Neuronal stem cell (in vitro differentiated cells): ENCODE data around the gene UPF3B.
A peak's percentile ranks its signal among the peaks of the same experiment; 100 is the strongest.

Experiments
- DNase-seq: peaks from one replicate; pipeline ENCODE4 v3.0.0-alpha.2; 2013; ENCODE audit warnings: low spot score
- H2AFZ ChIP-seq: one replicate; pipeline ENCODE4 v1.6.1; 2013; ENCODE audit warnings: mild to moderate bottlenecking, low read length, inconsistent platforms
- H2AK5ac ChIP-seq: 2 replicates; pipeline ENCODE4 v1.6.1; 2013; ENCODE audit warnings: low read depth, mild to moderate bottlenecking, inconsistent platforms, low read length, moderate library complexity, mixed read lengths
- H2BK120ac ChIP-seq: 2 replicates; pipeline ENCODE4 v1.6.1; 2013; ENCODE audit warnings: low read depth, mild to moderate bottlenecking, inconsistent platforms, low read length, moderate library complexity, mixed read lengths
- H2BK12ac ChIP-seq: one replicate; pipeline ENCODE4 v1.6.1; 2013; ENCODE audit warnings: low read length, inconsistent platforms
- H2BK15ac ChIP-seq: 2 replicates; pipeline ENCODE4 v1.6.1; 2013; ENCODE audit warnings: mild to moderate bottlenecking, low read length, inconsistent platforms, mixed read lengths
- H2BK5ac ChIP-seq: one replicate; pipeline ENCODE4 v1.6.1; 2013; ENCODE audit warnings: inconsistent platforms, mild to moderate bottlenecking, low read length, moderate library complexity
- H3K14ac ChIP-seq: one replicate; pipeline ENCODE4 v1.6.1; 2013; ENCODE audit warnings: low read length, inconsistent platforms
- H3K18ac ChIP-seq: 2 replicates; pipeline ENCODE4 v1.6.1; 2013; ENCODE audit warnings: low read length, inconsistent platforms
- H3K23ac ChIP-seq: 2 replicates; pipeline ENCODE4 v1.6.1; 2013; ENCODE audit warnings: low read depth, mild to moderate bottlenecking, mixed read lengths, low read length, inconsistent platforms; ENCODE audit not compliant: poor library complexity
- H3K27ac ChIP-seq: replicated peaks from 3 replicates; pipeline ENCODE4 v1.5.1; 2013; ENCODE audit warnings: low read length, inconsistent platforms
- H3K27me3 ChIP-seq, 3 experiments: 2 replicates each; pipeline ENCODE4 v1.6.1; 2013; ENCODE audit warnings: low read length in 3 of 3, mild to moderate bottlenecking in 2 of 3, inconsistent platforms in 1 of 3, low read depth in 1 of 3, mixed read lengths in 1 of 3, moderate library complexity in 1 of 3; ENCODE audit not compliant: control insufficient read depth in 3 of 3, insufficient read depth in 3 of 3
- H3K36me3 ChIP-seq, 2 donors: replicated peaks in 1 of 2; 2 replicates each; pipeline ENCODE4 v1.6.1; 2013; ENCODE audit warnings: low read length in 2 of 2; ENCODE audit not compliant: control insufficient read depth in 2 of 2, insufficient read depth in 2 of 2
- H3K4ac ChIP-seq: 2 replicates; pipeline ENCODE4 v1.6.1; 2013; ENCODE audit warnings: inconsistent platforms, mild to moderate bottlenecking, low read length, moderate library complexity
- H3K4me1 ChIP-seq, 2 donors: 1 replicate in 1 of 2; 2 replicates in 1 of 2; pipeline ENCODE4 v1.6.1; 2013; ENCODE audit warnings: low read length in 2 of 2, low read depth in 1 of 2; ENCODE audit not compliant: control insufficient read depth in 2 of 2, insufficient read depth in 1 of 2
- H3K4me2 ChIP-seq: one replicate; pipeline ENCODE4 v1.6.1; 2013; ENCODE audit warnings: mild to moderate bottlenecking, low read length, inconsistent platforms; ENCODE audit not compliant: insufficient read depth, poor library complexity, severe bottlenecking
- H3K4me3 ChIP-seq, 2 donors: 2 replicates each; pipeline ENCODE4 v1.5.1; 2013; ENCODE audit warnings: low read length in 2 of 2, mild to moderate bottlenecking in 2 of 2, inconsistent platforms in 1 of 2, moderate library complexity in 1 of 2
- H3K79me1 ChIP-seq: one replicate; pipeline ENCODE4 v1.6.1; 2013; ENCODE audit warnings: low read depth, mild to moderate bottlenecking, inconsistent platforms, low read length, moderate library complexity
- H3K9ac ChIP-seq: one replicate; pipeline ENCODE4 v1.6.1; 2013; ENCODE audit warnings: mild to moderate bottlenecking, low read depth, low read length, inconsistent platforms; ENCODE audit not compliant: poor library complexity
- H3K9me3 ChIP-seq, 2 donors: replicated peaks in 1 of 2; 2 replicates each; pipeline versions ENCODE3 to v1.6.1; 2013; ENCODE audit warnings: low read length in 2 of 2, mild to moderate bottlenecking in 2 of 2, inconsistent platforms in 1 of 2, low read depth in 1 of 2, mixed read lengths in 1 of 2, moderate library complexity in 1 of 2; ENCODE audit not compliant: control insufficient read depth in 2 of 2, insufficient read depth in 1 of 2
- H4K8ac ChIP-seq: one replicate; pipeline ENCODE4 v1.6.1; 2013; ENCODE audit warnings: low read depth, mild to moderate bottlenecking, inconsistent platforms, low read length, moderate library complexity
- H4K91ac ChIP-seq: one replicate; pipeline ENCODE4 v1.6.1; 2013; ENCODE audit warnings: low read length, low read depth, mild to moderate bottlenecking, inconsistent platforms; ENCODE audit not compliant: poor library complexity
- WGBS, 2 donors: extraction: QIAGEN DNeasy Blood & Tissue Kit; methylation state at CpG; one replicate each; pipeline ENCODE4 v1.1.7; 2013; ENCODE audit warnings: missing lambda C conversion rate in 2 of 2, mixed read lengths in 1 of 2; ENCODE audit not compliant: insufficient read length in 2 of 2, insufficient replicate concordance in 1 of 2; ENCODE audit errors: extremely low coverage in 2 of 2; 5-methylcytosine and 5-hydroxymethylcytosine counted together

Gene UPF3B

GRCh38 chrX:119871599-119872395, 19.0 kb upstream of the UPF3B start, which contains the start of the genes NDUFA1 and RNF113A:
Gene NDUFA1, plus strand, starts transcription at chrX:119871832. Its CDS starts 80 bp downstream, at chrX:119871912.
Gene RNF113A, minus strand, starts transcription at chrX:119871733. Its CDS starts 120 bp downstream, at chrX:119871613.
- peak within 1 kb of the TSS; percentile 63 for H3K9ac ChIP-seq
- no peak within 1 kb of the TSS for H2BK15ac ChIP-seq
- H3K14ac ChIP-seq = no peak within 1 kb of the TSS
- no peak within 1 kb of the TSS for H2AK5ac ChIP-seq
- H4K8ac ChIP-seq = peak within 1 kb of the TSS; percentile 17
- H3K4me1 ChIP-seq = no peaks in the 10 kb centered on the region
- H2AFZ ChIP-seq = peak within 1 kb of the TSS; percentile 94
- no peak within 1 kb of the TSS for H2BK120ac ChIP-seq
- H3K18ac ChIP-seq = peak within 1 kb of the TSS; percentile 64
- H3K36me3 ChIP-seq = peaks cover 0 to 9% of the 10 kb centered on the region in 2 donors
- H3K4me2 ChIP-seq = peak within 1 kb of the TSS; percentile 57
- WGBS, 2 donors = no CpG with 5 or more reads among the region's 62 CpGs
- H3K27me3 ChIP-seq = no peaks in the 10 kb centered on the region
- no peak within 1 kb of the TSS for H4K91ac ChIP-seq
- H3K9me3 ChIP-seq = no peaks in the 10 kb centered on the region
- H3K4ac ChIP-seq = no peak within 1 kb of the TSS
- no peak within 1 kb of the TSS for H2BK5ac ChIP-seq
- peaks cover 1% of the 10 kb centered on the region for H3K79me1 ChIP-seq
- peak; percentile 63 for DNase-seq
- peak within 1 kb of the TSS; percentile 73 for H3K23ac ChIP-seq
- H3K4me3 ChIP-seq = peak within 1 kb of the TSS; percentile 88 to 96
- no peak within 1 kb of the TSS for H2BK12ac ChIP-seq
- H3K27ac ChIP-seq = peak within 1 kb of the TSS; percentile 91

DNA sequence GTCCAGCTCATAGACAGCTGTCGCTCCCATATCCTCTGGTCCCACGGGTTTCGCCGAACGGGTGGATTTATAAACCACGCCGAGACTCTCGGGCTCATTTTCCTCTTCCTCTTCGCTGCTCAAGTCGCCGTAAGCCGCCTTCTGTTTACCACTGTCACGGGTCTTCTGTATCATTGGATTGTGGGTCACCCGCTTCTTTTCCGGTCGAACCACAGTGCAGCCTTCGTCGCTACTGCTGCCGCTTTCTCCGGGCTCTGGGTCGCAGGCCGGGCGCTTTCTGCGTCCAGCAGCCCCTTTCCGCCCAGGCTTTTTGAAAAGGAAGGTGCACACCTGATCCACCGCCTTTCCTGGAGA, 18.5 kb upstream of the UPF3B start:
- Histone ChIP-seq H2BK5ac (no peak overlapping the region), H3K4me1 (no peaks in the 10 kb centered on the region), H3K4me3 (peak overlapping the region; percentile 88 to 96), H4K8ac (no peak overlapping the region), H4K91ac (no peak overlapping the region), H3K23ac (peak overlapping the region; percentile 73), H2BK15ac (no peak overlapping the region), H3K36me3 (peaks cover 0 to 5% of the 10 kb centered on the region in 2 donors), H3K79me1 (peaks cover 1% of the 10 kb centered on the region), H3K4me2 (peak overlapping the region; percentile 57), H2BK120ac (no peak overlapping the region), H3K9ac (peak overlapping the region; percentile 63), H3K4ac (no peak overlapping the region), H2AFZ (peak overlapping the region; percentile 94), H3K27ac (peak overlapping the region; percentile 54), H2BK12ac (no peak overlapping the region), H3K9me3 (no peaks in the 10 kb centered on the region), H3K18ac (peak overlapping the region; percentile 44), H3K27me3 (no peaks in the 10 kb centered on the region), H2AK5ac (no peak overlapping the region), H3K14ac (no peak overlapping the region)
- no peak for DNase-seq
- no CpG with 5 or more reads among the region's 26 CpGs for WGBS, 2 donors

- no peak overlapping the region for H2BK15ac ChIP-seq
- H2BK5ac ChIP-seq = no peak overlapping the region
- H3K36me3 ChIP-seq = peaks cover 0 to 2% of the 10 kb centered on the region in 2 donors
- WGBS, 2 donors = no CpG with 5 or more reads among the region's 25 CpGs
- H3K4me3 ChIP-seq = peak overlapping the region; percentile 88 to 96
- peak overlapping the region; percentile 94 for H2AFZ ChIP-seq
- no peak overlapping the region for H3K14ac ChIP-seq
- no peak for DNase-seq
- no peak overlapping the region for H3K27ac ChIP-seq
- H4K91ac ChIP-seq = no peak overlapping the region
- H3K27me3 ChIP-seq = no peaks in the 10 kb centered on the region
- H3K9me3 ChIP-seq = no peaks in the 10 kb centered on the region
- H2BK12ac ChIP-seq = no peak overlapping the region
- peak overlapping the region; percentile 57 for H3K4me2 ChIP-seq
- H3K4me1 ChIP-seq = no peaks in the 10 kb centered on the region
- no peak overlapping the region for H2BK120ac ChIP-seq
- no peak overlapping the region for H2AK5ac ChIP-seq
- H3K18ac ChIP-seq = no peak overlapping the region
- peak overlapping the region; percentile 63 for H3K9ac ChIP-seq
- H3K4ac ChIP-seq = no peak overlapping the region
- H3K23ac ChIP-seq = no peak overlapping the region
- H3K79me1 ChIP-seq = peaks cover 1% of the 10 kb centered on the region
- no peak overlapping the region for H4K8ac ChIP-seq
Measured at GRCh38 chrX:119870626-119871131, 17.9 kb upstream of the UPF3B start.

DNA sequence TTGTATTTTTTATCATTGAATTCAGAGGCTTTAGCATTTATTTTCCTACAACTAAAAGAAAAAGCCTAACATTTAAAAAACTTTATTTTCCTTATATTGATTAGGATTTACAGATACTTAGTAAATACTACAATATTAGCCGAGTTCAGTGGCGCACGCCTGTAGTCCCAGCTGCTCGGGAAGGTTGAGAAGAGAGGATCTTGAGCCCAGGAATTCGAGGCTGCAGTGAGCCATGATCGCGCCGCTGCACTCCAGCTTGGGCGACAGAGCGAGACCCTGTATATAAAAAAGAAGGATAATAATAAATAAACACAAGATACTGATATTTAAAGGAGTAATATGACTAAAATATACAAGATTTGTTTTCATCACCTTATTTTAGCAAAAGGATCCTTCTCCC, 681 bp upstream of the UPF3B start:
- Histone ChIP-seq H3K18ac (no peak overlapping the region), H4K91ac (no peak overlapping the region), H4K8ac (no peak overlapping the region), H2BK15ac (no peak overlapping the region), H3K4me2 (no peak overlapping the region), H3K27ac (no peak overlapping the region), H3K4me1 (no peaks in the 10 kb centered on the region), H3K14ac (no peak overlapping the region), H3K9me3 (no peaks in the 10 kb centered on the region), H2BK120ac (no peak overlapping the region), H3K4me3 (peak overlapping the region in 1 of 2 donors; percentile 46), H3K23ac (no peak overlapping the region), H3K27me3 (no peaks in the 10 kb centered on the region), H2BK5ac (no peak overlapping the region), H2BK12ac (no peak overlapping the region), H2AFZ (peak overlapping the region; percentile 77), H3K4ac (no peak overlapping the region), H3K36me3 (peaks cover 0 to 30% of the 10 kb centered on the region in 2 donors), H3K9ac (no peak overlapping the region), H2AK5ac (no peak overlapping the region), H3K79me1 (no peaks in the 10 kb centered on the region)
- WGBS, 2 donors = no CpG with 5 or more reads among the region's 10 CpGs
- DNase-seq = no peak
